SU-DHL-6 (cell line): Measurements from ENCODE around the gene MESP2.

ENCODE experiments used
- H2AFZ ChIP-seq: fragments of 200-600 bp; sonication (generic); 2 replicates; pipeline ENCODE4 v1.6.1; 2014; ENCODE audit warnings: low read depth, mild to moderate bottlenecking, moderate library complexity, mixed read lengths, antibody characterized with exemption, low read length; ENCODE audit not compliant: severe bottlenecking
- H3F3A ChIP-seq: fragments of 200-600 bp; shearing (Covaris generic); 2 replicates; pipeline ENCODE4 v1.6.0; 2016; ENCODE audit warnings: antibody characterized with exemption, mild to moderate bottlenecking; ENCODE audit not compliant: insufficient read depth
- H3K27ac ChIP-seq: fragments of 200-600 bp; sonication (generic); 2 replicates; pipeline ENCODE4 v1.5.1; 2016; ENCODE audit warnings: low read depth, mild to moderate bottlenecking, low read length, moderate library complexity, mixed read lengths
- H3K27me3 ChIP-seq: fragments of 200-600 bp; sonication (generic), shearing (Covaris generic); 2 replicates; pipeline ENCODE4 v1.6.0; 2014; ENCODE audit warnings: mild to moderate bottlenecking, low read length
- H3K36me3 ChIP-seq: fragments of 200-600 bp; sonication (generic); 2 replicates; pipeline ENCODE4 v1.6.1; 2014; ENCODE audit warnings: mild to moderate bottlenecking, low read length, mixed read lengths
- H3K4me2 ChIP-seq: fragments of 300-600, 200-600 bp; shearing (Covaris generic), sonication (generic); 2 replicates; pipeline ENCODE4 v1.6.0; 2014; ENCODE audit warnings: low read length, low read depth, mild to moderate bottlenecking; ENCODE audit not compliant: poor library complexity, severe bottlenecking
- H3K4me3 ChIP-seq: fragments of 200-600 bp; sonication (generic); 2 replicates; pipeline ENCODE4 v1.5.1; 2014; ENCODE audit warnings: antibody characterized with exemption, low read length, mild to moderate bottlenecking, mixed read lengths; ENCODE audit not compliant: insufficient read depth, poor library complexity, severe bottlenecking
- H3K79me2 ChIP-seq: fragments of 200-600 bp; sonication (generic); 2 replicates; pipeline ENCODE4 v1.6.1; 2014; ENCODE audit warnings: mild to moderate bottlenecking, low read length, moderate library complexity; ENCODE audit not compliant: insufficient read depth
- H3K9ac ChIP-seq: fragments of 200-600 bp; sonication (generic); 2 replicates; pipeline ENCODE4 v1.7.0; 2014; ENCODE audit warnings: mild to moderate bottlenecking, low read length
- H3K9me2 ChIP-seq: fragments of 200-600 bp; sonication (generic); replicated peaks from 2 replicates; pipeline ENCODE4 v1.6.1; 2014; ENCODE audit warnings: low read length; ENCODE audit not compliant: insufficient read depth
- H3K9me3 ChIP-seq: fragments of 200-600 bp; sonication (generic); 2 replicates; pipeline ENCODE4 v1.6.1; 2014; ENCODE audit warnings: low read length, mixed read lengths; ENCODE audit not compliant: insufficient read depth
- H4K20me1 ChIP-seq: fragments of 200-600 bp; sonication (generic); 2 replicates; pipeline ENCODE4 v1.6.1; 2014; ENCODE audit warnings: low read depth, mild to moderate bottlenecking, antibody characterized with exemption, low read length, moderate library complexity, mixed read lengths
- EZH2phosphoT487 ChIP-seq: fragments of 200-600 bp; sonication (generic), shearing (Covaris generic); conservative IDR thresholded peaks from 2 replicates; pipeline ENCODE4 v1.6.1; 2018; ENCODE audit warnings: mild to moderate bottlenecking, antibody characterized with exemption, low read length, moderate library complexity, mixed read lengths
- TF ChIP-seq, protein P1 (sequence below): fragments of 200-600 bp; sonication (generic); IDR thresholded peaks from one replicate; pipeline ENCODE4 v1.5.1; 2017; ENCODE audit warnings: antibody characterized with exemption, mild to moderate bottlenecking, low read length, moderate library complexity; ENCODE audit not compliant: insufficient read depth, poor library complexity, severe bottlenecking

Gene MESP2

DNA sequence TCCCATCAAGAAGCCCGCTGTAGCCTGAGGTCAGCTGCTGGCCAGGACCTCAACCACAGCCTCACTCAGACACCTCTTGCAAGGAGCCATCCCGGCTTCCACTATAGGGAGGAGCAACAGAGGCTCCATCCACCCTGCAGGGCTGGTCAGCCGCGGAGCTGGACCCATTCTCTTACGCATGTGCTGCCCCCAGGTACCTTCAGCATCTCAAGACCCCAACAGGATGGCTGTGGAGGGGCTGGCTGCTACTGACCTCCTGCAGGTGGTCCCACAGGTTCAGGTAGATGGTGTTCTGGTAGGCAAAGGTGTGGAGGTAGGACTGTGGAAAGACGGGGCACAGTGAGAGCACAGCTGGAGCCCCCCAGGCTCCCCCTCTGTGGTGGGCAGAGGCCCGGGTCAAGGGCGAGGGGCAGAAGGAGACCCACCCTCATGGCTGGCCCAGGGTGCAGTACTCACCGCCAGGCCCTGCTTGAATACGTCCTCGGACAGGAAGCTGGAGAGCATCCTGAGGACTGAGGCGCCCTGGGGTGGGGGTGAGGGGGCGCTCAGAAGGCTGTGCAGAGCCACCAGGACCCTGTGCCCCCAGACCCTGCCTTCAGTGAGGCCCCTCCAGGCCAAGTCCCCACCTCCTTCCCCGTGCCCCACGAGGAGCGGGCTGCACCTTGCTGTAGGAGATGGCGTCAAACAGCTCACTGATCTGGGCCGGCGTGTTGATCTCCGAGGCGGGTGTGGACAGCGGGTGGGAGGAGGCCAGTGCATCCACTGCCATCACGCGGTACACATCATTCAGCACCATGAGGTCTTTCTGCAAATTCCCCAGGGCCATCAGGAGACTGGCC lies 27.1 kb downstream of the MESP2 start:
- TF ChIP-seq, protein P1, sequence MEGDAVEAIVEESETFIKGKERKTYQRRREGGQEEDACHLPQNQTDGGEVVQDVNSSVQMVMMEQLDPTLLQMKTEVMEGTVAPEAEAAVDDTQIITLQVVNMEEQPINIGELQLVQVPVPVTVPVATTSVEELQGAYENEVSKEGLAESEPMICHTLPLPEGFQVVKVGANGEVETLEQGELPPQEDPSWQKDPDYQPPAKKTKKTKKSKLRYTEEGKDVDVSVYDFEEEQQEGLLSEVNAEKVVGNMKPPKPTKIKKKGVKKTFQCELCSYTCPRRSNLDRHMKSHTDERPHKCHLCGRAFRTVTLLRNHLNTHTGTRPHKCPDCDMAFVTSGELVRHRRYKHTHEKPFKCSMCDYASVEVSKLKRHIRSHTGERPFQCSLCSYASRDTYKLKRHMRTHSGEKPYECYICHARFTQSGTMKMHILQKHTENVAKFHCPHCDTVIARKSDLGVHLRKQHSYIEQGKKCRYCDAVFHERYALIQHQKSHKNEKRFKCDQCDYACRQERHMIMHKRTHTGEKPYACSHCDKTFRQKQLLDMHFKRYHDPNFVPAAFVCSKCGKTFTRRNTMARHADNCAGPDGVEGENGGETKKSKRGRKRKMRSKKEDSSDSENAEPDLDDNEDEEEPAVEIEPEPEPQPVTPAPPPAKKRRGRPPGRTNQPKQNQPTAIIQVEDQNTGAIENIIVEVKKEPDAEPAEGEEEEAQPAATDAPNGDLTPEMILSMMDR, result no peak
- TF ChIP-seq EZH2phosphoT487, result no peak
- no peaks in the 10 kb centered on the region for H3K36me3 ChIP-seq
- H2AFZ ChIP-seq, result no peak overlapping the region
- no peaks in the 10 kb centered on the region for H3K9me2 ChIP-seq
- no peaks in the 10 kb centered on the region for H3F3A ChIP-seq
- H3K4me3 ChIP-seq, result no peak overlapping the region
- H3K79me2 ChIP-seq, result no peaks in the 10 kb centered on the region
- no peaks in the 10 kb centered on the region for H4K20me1 ChIP-seq
- H3K9me3 ChIP-seq, result no peaks in the 10 kb centered on the region
- no peak overlapping the region for H3K9ac ChIP-seq
- H3K27ac ChIP-seq, result no peak overlapping the region
- no peak overlapping the region for H3K4me2 ChIP-seq
- no peaks in the 10 kb centered on the region for H3K27me3 ChIP-seq

DNA sequence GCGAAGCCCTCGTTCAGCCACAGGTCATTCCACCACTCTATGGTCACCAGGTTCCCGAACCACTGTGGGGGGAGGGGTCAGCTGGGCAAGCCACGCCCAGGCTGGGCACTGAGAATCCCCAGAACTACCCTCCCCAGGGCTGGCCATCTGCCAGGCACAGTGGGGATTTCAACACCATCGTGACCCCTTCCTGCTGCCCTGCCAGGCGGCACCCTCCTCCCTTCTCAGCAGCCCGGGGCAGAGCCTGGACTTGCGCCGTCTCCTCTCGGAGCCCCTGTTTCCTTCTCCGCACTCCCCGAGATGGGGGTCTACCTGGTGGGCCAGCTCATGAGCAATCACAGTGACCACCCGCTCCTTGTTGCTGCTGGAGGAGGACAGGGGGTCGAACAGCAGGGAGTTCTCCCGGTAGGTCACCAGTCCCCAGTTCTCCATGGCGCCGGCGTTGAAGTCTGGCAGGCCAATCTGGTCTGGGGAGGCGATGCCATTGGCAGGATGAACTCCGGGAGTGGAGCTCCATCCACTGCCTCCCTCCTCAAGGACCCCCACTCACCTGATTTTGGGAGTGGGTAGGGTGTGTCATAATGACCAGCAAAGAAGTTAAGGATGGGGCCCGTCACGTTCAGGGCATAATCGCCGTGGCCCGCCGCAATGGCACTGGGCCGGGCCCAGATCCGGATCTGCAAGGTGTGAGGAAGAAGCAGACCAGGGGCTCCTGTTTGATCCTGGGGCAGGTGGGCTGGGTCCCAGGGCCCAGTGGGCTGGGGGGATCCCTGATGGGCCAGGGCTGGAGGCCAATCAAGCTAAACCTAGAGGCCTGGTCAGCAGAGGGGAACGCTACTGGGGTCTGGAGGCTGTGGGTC lies 28.0 kb downstream of the MESP2 start:
- no peak overlapping the region for H3K9ac ChIP-seq
- no peaks in the 10 kb centered on the region for H3K9me3 ChIP-seq
- TF ChIP-seq EZH2phosphoT487, result no peak
- TF ChIP-seq, protein P1, result no peak
- H3K27me3 ChIP-seq, result no peaks in the 10 kb centered on the region
- no peaks in the 10 kb centered on the region for H3K9me2 ChIP-seq
- H3K27ac ChIP-seq, result no peak overlapping the region
- H3F3A ChIP-seq, result no peaks in the 10 kb centered on the region
- H2AFZ ChIP-seq, result no peak overlapping the region
- H3K4me2 ChIP-seq, result no peak overlapping the region
- H3K36me3 ChIP-seq, result no peaks in the 10 kb centered on the region
- H3K4me3 ChIP-seq, result no peak overlapping the region
- H3K79me2 ChIP-seq, result no peaks in the 10 kb centered on the region
- no peaks in the 10 kb centered on the region for H4K20me1 ChIP-seq

DNA sequence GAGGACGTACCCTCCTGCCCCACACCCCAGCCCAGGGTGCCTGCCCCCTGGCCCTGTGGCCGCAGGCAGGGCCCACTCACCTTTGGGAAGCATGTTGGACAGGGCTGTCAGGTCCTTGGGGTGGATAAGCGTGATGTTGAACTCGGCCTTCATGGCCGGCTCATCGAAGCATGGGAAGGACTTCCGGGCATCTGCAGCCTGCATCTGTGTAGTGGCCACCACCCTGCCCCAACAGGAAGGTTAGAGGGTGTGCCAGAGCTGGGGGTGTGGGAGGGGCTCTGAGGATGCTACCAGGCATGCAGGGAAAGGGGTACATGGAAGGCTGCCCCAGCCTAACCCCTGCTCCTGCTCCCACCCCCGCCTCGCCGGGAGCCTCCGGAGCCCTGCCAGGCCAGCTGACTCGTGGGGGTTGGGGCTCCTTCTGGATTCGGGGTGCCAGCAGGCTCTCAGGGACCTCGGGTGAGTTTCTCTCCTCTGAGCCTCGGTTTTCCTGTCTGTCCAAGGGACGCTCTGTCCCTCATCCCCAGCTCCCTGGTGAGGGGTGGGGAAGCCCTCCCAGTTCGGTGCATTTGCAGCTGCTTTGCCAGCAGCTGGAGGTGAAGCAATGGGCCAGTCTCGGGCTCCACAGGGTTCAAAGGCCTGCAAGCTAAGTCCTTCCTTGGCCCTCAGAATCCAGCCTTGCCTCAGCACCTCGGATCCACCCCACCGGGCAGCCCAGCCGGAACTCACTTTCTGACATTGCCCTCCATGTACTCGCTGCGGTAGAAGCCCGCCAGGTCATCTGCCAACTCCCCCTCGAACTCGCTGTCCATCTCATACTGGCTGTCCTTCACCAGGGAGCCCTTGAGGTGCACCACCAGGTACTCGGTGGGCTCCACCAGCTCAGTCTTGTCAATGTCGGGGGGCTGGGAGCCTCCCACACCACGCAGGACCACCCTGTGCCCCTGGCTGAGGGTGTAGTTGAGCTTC lies 29.4 kb downstream of the MESP2 start:
- no peaks in the 10 kb centered on the region for H3F3A ChIP-seq
- no peak overlapping the region for H3K9ac ChIP-seq
- no peaks in the 10 kb centered on the region for H3K79me2 ChIP-seq
- H3K4me3 ChIP-seq, result no peak overlapping the region
- no peaks in the 10 kb centered on the region for H3K9me2 ChIP-seq
- H4K20me1 ChIP-seq, result no peaks in the 10 kb centered on the region
- no peaks in the 10 kb centered on the region for H3K27me3 ChIP-seq
- H2AFZ ChIP-seq, result no peak overlapping the region
- no peak for TF ChIP-seq EZH2phosphoT487
- TF ChIP-seq, protein P1, result no peak
- H3K4me2 ChIP-seq, result no peak overlapping the region
- H3K27ac ChIP-seq, result no peak overlapping the region
- H3K9me3 ChIP-seq, result no peaks in the 10 kb centered on the region
- no peaks in the 10 kb centered on the region for H3K36me3 ChIP-seq
